Type B pancreatic cell (in vitro differentiated cells): ENCODE results near the gene NEK7. TPM values are rescaled to one million over a fixed set of nuclear protein-coding genes. Genes with fewer than 3 reads are reported as not detected.
A peak's percentile ranks its signal among the peaks of the same experiment; 100 is the strongest.

ENCODE experiments used
- DNase-seq: peaks from one replicate; pipeline ENCODE4 v3.0.0; 2021; ENCODE audit warnings: mixed read lengths; ENCODE audit not compliant: unreplicated experiment; ENCODE audit errors: extremely low spot score
- H3K27ac Mint-ChIP-seq: 2 replicates; pipeline ENCODE4 v1.8.0; 2021; ENCODE audit warnings: mild to moderate bottlenecking, mixed read lengths
- H3K27me3 Mint-ChIP-seq: 2 replicates; pipeline ENCODE4 v1.8.0; 2021; ENCODE audit warnings: mixed read lengths
- H3K36me3 Mint-ChIP-seq: 2 replicates; pipeline ENCODE4 v1.8.0; 2021; ENCODE audit warnings: mixed read lengths
- H3K4me1 Mint-ChIP-seq: one replicate; pipeline ENCODE4 v1.8.0; 2021; ENCODE audit warnings: mixed read lengths; ENCODE audit not compliant: unreplicated experiment
- H3K4me3 Mint-ChIP-seq: 2 replicates; pipeline ENCODE4 v1.8.0; 2021; ENCODE audit warnings: mild to moderate bottlenecking, mixed read lengths
- H3K9me3 Mint-ChIP-seq: 2 replicates; pipeline ENCODE4 v1.8.0; 2021; ENCODE audit warnings: mixed read lengths
- total RNA-seq: library from RNA; stranded (reverse); gene quantifications from 2 replicates; pipeline ENCODE4 v1.2.1, GENCODE V29; 2021; ENCODE audit warnings: low replicate concordance
- TF ChIP-seq, protein P1 (sequence below): fragments of 200-600 bp; sonication (generic); conservative IDR thresholded peaks from 2 replicates; pipeline ENCODE4 v1.5.0; 2021; ENCODE audit warnings: antibody characterized with exemption, mild to moderate bottlenecking

The NEK7 gene
- total RNA-seq, 1 donor from 2014 or later: 35.1 TPM

DNA sequence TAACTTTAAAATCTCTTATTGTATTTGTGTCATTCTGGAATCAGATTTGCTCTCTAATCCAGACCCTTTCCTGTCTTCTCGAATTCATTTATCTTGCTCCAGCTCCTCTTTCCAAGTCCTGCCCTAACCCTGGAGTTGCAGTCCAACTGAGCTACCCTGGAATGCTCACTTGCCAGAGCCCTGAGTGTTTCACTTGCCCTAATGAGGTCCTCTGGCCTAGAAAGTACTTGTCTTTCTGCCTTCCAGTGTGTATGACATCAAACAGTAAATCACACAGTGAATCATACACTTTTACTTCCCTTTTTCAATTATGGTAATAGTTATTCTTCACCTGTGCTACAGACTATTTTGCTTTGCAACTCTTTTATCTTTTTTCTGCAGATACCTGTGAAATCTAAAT is 96.9 kb downstream of the NEK7 start:
- Mint-ChIP-seq H3K27me3 (no peaks in the 10 kb centered on the region), H3K4me3 (no peak overlapping the region), H3K36me3 (peaks cover 9% of the 10 kb centered on the region), H3K4me1 (peaks cover 3% of the 10 kb centered on the region), H3K27ac (no peak overlapping the region), H3K9me3 (no peaks in the 10 kb centered on the region)
- TF ChIP-seq, protein P1, sequence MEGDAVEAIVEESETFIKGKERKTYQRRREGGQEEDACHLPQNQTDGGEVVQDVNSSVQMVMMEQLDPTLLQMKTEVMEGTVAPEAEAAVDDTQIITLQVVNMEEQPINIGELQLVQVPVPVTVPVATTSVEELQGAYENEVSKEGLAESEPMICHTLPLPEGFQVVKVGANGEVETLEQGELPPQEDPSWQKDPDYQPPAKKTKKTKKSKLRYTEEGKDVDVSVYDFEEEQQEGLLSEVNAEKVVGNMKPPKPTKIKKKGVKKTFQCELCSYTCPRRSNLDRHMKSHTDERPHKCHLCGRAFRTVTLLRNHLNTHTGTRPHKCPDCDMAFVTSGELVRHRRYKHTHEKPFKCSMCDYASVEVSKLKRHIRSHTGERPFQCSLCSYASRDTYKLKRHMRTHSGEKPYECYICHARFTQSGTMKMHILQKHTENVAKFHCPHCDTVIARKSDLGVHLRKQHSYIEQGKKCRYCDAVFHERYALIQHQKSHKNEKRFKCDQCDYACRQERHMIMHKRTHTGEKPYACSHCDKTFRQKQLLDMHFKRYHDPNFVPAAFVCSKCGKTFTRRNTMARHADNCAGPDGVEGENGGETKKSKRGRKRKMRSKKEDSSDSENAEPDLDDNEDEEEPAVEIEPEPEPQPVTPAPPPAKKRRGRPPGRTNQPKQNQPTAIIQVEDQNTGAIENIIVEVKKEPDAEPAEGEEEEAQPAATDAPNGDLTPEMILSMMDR: no peak
- no peak for DNase-seq

DNA sequence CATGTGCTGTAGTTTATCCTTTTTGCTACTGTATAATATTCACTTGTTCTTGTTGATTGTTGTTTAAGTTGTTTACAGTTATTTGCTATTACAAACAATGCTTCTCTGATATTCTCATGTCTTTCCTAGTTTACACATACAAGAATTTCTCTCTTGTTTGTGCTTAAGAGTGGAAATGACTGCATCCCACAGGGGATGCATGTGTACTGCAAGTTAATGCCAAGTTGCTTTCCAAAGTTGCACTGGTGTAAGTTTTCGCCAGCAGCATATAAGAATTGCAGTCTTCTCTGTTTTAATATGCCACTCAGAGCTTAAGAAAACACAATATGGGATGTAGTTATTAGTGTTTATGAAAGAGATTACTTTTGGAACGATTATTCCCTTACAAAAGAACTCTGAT is 97.7 kb downstream of the NEK7 start:
- no peak for DNase-seq
- Mint-ChIP-seq H3K4me1 (peaks cover 3% of the 10 kb centered on the region), H3K27ac (no peak overlapping the region), H3K27me3 (no peaks in the 10 kb centered on the region), H3K4me3 (no peak overlapping the region), H3K36me3 (peaks cover 9% of the 10 kb centered on the region), H3K9me3 (no peaks in the 10 kb centered on the region)
- TF ChIP-seq, protein P1: peak; percentile 35

DNA sequence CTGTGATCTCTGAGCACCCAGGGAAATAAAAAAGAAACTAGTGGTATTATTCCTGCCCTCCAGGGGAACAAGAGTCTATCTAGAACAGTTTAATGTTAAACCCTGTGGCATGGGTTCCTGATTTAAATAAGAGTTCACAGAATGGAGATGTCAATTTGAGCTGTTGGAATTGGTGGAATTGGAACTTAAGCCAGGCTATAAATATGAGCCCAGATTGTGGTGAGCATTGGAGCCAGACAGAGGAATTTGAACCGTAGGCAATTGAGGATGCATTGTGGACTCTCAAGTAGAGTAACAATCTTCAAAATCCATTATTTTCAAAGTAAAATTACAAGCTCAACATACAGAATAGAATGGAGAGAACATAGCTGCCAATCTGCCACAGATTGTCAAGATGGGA is 98.2 kb downstream of the NEK7 start:
- Mint-ChIP-seq H3K4me1 (peaks cover 3% of the 10 kb centered on the region), H3K27me3 (no peaks in the 10 kb centered on the region), H3K36me3 (peaks cover 9% of the 10 kb centered on the region), H3K27ac (no peak overlapping the region), H3K9me3 (no peaks in the 10 kb centered on the region), H3K4me3 (no peak overlapping the region)
- TF ChIP-seq, protein P1: no peak
- DNase-seq: no peak

DNA sequence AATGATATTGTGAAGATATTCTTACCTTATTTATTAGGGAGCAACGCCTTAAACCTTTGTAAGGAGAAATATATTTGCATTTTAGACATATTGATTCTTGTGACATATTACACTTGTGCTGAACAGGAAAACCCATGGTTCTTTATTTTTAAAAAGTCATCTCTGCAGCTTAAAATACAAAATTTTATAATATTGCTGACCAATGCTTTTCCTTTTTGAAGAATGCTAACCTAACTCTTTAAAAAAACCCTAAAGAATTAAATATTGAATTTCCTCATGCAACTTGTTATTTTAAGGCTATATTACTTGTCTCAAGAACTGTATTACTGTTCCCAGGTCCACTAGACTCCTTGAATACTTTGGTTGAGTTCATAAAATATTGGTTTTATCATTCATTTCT is 99.0 kb downstream of the NEK7 start:
- Mint-ChIP-seq H3K27ac (no peak overlapping the region), H3K4me3 (no peak overlapping the region), H3K4me1 (peaks cover 8% of the 10 kb centered on the region)

DNA sequence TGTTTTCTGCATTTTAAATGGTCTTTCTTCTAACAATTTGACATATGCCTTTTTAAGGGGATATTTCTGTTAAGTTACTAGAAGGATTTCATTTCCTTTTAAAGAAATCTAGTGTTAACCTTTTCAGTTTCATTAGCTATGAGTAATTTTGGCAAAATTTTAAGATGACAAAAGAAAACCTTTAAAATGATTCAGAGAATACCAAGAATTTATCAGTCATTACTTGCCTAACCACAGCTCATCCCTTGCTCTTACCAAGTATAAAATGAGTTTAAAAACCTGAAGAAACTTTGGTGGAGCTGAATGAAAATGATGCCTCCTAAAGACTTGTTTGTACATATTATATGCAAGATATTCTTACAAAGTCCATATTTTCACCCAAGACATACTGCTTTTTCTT is 101.7 kb downstream of the NEK7 start:
- Mint-ChIP-seq H3K4me1 (peaks cover 8% of the 10 kb centered on the region), H3K4me3 (no peak overlapping the region), H3K27ac (no peak overlapping the region), H3K36me3 (peaks cover 5% of the 10 kb centered on the region), H3K9me3 (no peaks in the 10 kb centered on the region), H3K27me3 (no peaks in the 10 kb centered on the region)
- TF ChIP-seq, protein P1: no peak
- no peak for DNase-seq

More for the DNA sequence above, 99.0 kb downstream of the NEK7 start:
- TF ChIP-seq, protein P1: no peak
- Mint-ChIP-seq H3K36me3 (peaks cover 9% of the 10 kb centered on the region), H3K27me3 (no peaks in the 10 kb centered on the region), H3K9me3 (no peaks in the 10 kb centered on the region)
- DNase-seq: no peak
